OCI-LY3 (cell line): Measurements from ENCODE around the gene BPIFB4.

Experiments used
- EZH2phosphoT487 ChIP-seq: fragments of 200-600 bp; shearing (Covaris generic); IDR thresholded peaks from 2 replicates; pipeline ENCODE4 v1.6.1; 2018; ENCODE audit warnings: antibody characterized with exemption, mixed run types, low read depth
- TF ChIP-seq, protein P1 (sequence below): fragments of 200-600, 300-600 bp; sonication (generic); IDR thresholded peaks from 2 replicates; pipeline ENCODE4 v1.5.1; 2014; ENCODE audit warnings: antibody characterized with exemption, low read length, low read depth

DNA sequence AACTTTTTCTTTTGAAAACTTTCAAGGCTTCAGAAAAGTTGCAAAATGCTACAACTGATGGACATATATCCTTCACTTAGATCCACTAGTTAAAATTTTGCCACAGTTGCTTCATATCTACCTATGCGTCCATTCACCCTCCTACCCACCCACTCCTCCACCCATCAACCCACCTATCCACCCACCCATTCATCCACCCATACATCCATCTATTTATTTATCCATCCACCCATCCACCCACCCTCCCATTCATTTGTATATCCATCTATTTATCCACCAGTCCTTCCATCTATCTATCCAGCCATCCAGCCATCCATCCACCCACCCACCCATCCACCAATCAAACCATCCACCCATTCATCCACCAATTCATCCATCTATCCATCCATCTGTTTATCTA, 13.6 kb downstream of the BPIFB4 start:
- TF ChIP-seq EZH2phosphoT487, result no peak
- TF ChIP-seq, protein P1, sequence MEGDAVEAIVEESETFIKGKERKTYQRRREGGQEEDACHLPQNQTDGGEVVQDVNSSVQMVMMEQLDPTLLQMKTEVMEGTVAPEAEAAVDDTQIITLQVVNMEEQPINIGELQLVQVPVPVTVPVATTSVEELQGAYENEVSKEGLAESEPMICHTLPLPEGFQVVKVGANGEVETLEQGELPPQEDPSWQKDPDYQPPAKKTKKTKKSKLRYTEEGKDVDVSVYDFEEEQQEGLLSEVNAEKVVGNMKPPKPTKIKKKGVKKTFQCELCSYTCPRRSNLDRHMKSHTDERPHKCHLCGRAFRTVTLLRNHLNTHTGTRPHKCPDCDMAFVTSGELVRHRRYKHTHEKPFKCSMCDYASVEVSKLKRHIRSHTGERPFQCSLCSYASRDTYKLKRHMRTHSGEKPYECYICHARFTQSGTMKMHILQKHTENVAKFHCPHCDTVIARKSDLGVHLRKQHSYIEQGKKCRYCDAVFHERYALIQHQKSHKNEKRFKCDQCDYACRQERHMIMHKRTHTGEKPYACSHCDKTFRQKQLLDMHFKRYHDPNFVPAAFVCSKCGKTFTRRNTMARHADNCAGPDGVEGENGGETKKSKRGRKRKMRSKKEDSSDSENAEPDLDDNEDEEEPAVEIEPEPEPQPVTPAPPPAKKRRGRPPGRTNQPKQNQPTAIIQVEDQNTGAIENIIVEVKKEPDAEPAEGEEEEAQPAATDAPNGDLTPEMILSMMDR, result no peak
